Measurements from ENCODE around the gene ISG15. TPM values are rescaled to one million over a fixed set of nuclear protein-coding genes. Genes with fewer than 3 reads are reported as not detected.

ISG15 gene
- total and polyA plus RNA-seq, 9 of the 15 experiments (the other 6 are each of a cell fraction or from before 2014, with no cell fraction given) = 0.40 to 58.3 (median 12.2) TPM

DNA sequence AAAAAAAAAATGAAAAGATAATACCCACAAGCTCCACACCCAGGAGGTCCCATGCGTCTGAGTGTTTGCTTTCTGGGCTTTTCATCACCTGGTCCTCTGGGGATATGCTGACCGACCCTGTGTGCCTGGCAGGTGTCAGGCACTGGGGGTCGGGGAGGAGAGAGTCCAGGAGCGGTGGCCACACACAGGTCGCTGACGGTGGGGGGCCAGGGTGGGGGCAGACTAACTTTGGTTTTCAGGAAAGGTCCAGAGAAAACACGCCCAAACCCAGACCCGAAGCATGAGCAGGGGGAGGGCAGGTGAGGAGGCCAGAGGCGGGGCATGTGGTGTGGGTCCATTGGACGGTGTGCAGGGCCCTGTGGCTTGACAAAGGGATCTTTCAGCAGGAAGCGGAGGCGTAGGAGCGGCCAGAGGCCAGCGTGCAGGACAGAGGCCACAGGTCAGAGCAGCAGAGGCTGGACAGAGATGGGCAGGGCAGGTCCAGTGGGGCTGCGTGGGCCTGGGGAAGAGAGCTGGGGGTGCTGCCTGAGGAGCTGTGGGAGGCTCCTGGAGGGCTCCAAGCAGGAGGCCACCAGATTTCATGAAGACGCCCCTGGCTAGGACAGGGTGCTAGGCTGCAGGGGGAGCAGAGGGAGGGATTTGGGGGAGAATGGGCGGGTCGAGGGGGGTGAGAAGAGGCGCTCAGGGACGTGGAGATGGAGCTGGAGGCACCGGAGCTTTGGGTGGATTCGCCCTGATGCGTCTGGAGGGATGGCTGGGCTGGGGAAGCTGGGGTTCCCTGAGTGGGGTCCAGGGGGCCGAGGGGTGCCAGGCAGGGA, 45.0 kb downstream of the ISG15 start:
- FAIRE-seq = peak; percentile 93
- Histone ChIP-seq H3K27ac (ENCODE audit: extremely low read depth, low read depth, low read length) (no peak overlapping the region), H3K9me3 (replicated peaks; ENCODE audit: control insufficient read depth, insufficient read depth, low read depth, low read length) (no peaks in the 10 kb centered on the region), H3K36me3 (ENCODE audit: control insufficient read depth, insufficient read depth, low read length) (peaks cover 23% of the 10 kb centered on the region; the same call in 1 of the 3 replicates), H3K4me3 (peak overlapping the region; percentile 69), H3K79me2 (ENCODE audit: control insufficient read depth, insufficient read depth, low read length) (no peaks in the 10 kb centered on the region), H2AFZ (ENCODE audit: low read depth, low read length) (peak overlapping the region; percentile 86), H3K9ac (ENCODE audit: insufficient read depth in 1 of 2, low read depth in 2 of 2, low read length in 2 of 2) (peak overlapping the region in 1 of 2 experiments; percentile 92; a peak in 3 of 4 replicates), H3K27me3 (ENCODE audit: control insufficient read depth in 2 of 2, insufficient read depth in 2 of 2, low read length in 2 of 2) (no peaks in the 10 kb centered on the region), H3K9me1 (ENCODE audit: control insufficient read depth, insufficient read depth, low read length) (no peaks in the 10 kb centered on the region), H3K4me2 (ENCODE audit: insufficient read depth, low read length) (peak overlapping the region; percentile 90), H3K4me1 (replicated peaks in 1 of 2; ENCODE audit: control insufficient read depth in 2 of 2, insufficient read depth in 2 of 2, low read length in 2 of 2) (peaks cover 37 to 84% of the 10 kb centered on the region in 2 experiments), H4K20me1 (replicated peaks; ENCODE audit: control insufficient read depth, insufficient read depth, low read length) (no peaks in the 10 kb centered on the region)
- no TSS peak for BruUV-seq (replicated peaks)
- ChIA-PET POLR2A (interaction anchor here (1.0 to 1.5 kb wide), 5 partner anchors 7 to 18 kb away, joined by 3 to 4 read pairs (median 3); no protein-coding TSS in a partner anchor), CTCF (ENCODE audit: low intra/inter-chr PET ratio) (no interaction called here)
- peak; percentile 64 for ATAC-seq
- intact Hi-C loops (cut with micrococcal nuclease) = no loop called here
- WGBS (ENCODE audit: insufficient coverage, low coverage, missing lambda C conversion rate) = 12% methylated on average over 22 of the region's 24 CpGs
- DNase-seq (ENCODE audit: extremely low read depth in 1 of 4, low spot score in 3 of 4) = peak; percentile 51 to 85 (median 60)
- in situ Hi-C loops (cut with MboI) = no loop called here
- TF ChIP-seq ZNF324 (CRISPR knock-in tag; IDR thresholded peaks at IDR 0.05) = no peak
- no peak for TF ChIP-seq GATA2 (CRISPR knock-in tag; IDR thresholded peaks at IDR 0.05)
- no peak for TF ChIP-seq ZNF263 (CRISPR knock-in tag; IDR thresholded peaks at IDR 0.05; ENCODE audit: borderline replicate concordance)
- TF ChIP-seq ZNF174 (CRISPR knock-in tag; IDR thresholded peaks at IDR 0.05) = no peak
- no peak for TF ChIP-seq ZNF23 (CRISPR knock-in tag; IDR thresholded peaks at IDR 0.05)
- TF ChIP-seq, protein P1, sequence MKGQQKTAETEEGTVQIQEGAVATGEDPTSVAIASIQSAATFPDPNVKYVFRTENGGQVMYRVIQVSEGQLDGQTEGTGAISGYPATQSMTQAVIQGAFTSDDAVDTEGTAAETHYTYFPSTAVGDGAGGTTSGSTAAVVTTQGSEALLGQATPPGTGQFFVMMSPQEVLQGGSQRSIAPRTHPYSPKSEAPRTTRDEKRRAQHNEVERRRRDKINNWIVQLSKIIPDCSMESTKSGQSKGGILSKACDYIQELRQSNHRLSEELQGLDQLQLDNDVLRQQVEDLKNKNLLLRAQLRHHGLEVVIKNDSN (CRISPR knock-in tag; IDR thresholded peaks at IDR 0.05) = peak; percentile 59
- TF ChIP-seq DNMT1 (IDR thresholded peaks at IDR 0.05) = no peak
- no peak for TF ChIP-seq HMG20A (CRISPR knock-in tag; conservative IDR thresholded peaks at IDR 0.05)
- TF ChIP-seq, protein P2, sequence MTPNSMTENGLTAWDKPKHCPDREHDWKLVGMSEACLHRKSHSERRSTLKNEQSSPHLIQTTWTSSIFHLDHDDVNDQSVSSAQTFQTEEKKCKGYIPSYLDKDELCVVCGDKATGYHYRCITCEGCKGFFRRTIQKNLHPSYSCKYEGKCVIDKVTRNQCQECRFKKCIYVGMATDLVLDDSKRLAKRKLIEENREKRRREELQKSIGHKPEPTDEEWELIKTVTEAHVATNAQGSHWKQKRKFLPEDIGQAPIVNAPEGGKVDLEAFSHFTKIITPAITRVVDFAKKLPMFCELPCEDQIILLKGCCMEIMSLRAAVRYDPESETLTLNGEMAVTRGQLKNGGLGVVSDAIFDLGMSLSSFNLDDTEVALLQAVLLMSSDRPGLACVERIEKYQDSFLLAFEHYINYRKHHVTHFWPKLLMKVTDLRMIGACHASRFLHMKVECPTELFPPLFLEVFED (CRISPR knock-in tag; conservative IDR thresholded peaks at IDR 0.05) = no peak
- TF ChIP-seq, protein P3, sequence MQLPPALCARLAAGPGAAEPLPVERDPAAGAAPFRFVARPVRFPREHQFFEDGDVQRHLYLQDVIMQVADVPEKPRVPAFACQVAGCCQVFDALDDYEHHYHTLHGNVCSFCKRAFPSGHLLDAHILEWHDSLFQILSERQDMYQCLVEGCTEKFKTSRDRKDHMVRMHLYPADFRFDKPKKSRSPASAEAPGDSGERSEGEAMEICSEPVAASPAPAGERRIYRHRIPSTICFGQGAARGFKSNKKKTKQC (CRISPR knock-in tag; IDR thresholded peaks at IDR 0.05) = no peak
- TF ChIP-seq HLTF (IDR thresholded peaks at IDR 0.05) = no peak
- TF ChIP-seq, protein P4, sequence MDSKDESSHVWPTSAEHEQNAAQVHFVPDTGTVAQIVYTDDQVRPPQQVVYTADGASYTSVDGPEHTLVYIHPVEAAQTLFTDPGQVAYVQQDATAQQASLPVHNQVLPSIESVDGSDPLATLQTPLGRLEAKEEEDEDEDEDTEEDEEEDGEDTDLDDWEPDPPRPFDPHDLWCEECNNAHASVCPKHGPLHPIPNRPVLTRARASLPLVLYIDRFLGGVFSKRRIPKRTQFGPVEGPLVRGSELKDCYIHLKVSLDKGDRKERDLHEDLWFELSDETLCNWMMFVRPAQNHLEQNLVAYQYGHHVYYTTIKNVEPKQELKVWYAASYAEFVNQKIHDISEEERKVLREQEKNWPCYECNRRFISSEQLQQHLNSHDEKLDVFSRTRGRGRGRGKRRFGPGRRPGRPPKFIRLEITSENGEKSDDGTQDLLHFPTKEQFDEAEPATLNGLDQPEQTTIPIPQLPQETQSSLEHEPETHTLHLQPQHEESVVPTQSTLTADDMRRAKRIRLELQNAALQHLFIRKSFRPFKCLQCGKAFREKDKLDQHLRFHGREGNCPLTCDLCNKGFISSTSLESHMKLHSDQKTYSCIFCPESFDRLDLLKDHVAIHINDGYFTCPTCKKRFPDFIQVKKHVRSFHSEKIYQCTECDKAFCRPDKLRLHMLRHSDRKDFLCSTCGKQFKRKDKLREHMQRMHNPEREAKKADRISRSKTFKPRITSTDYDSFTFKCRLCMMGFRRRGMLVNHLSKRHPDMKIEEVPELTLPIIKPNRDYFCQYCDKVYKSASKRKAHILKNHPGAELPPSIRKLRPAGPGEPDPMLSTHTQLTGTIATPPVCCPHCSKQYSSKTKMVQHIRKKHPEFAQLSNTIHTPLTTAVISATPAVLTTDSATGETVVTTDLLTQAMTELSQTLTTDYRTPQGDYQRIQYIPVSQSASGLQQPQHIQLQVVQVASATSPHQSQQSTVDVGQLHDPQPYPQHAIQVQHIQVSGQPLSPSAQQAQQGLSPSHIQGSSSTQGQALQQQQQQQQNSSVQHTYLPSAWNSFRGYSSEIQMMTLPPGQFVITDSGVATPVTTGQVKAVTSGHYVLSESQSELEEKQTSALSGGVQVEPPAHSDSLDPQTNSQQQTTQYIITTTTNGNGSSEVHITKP (IDR thresholded peaks at IDR 0.05; ENCODE audit: partially characterized antibody) = no peak
- TF ChIP-seq PTRF (tag; IDR thresholded peaks at IDR 0.05) = no peak
- TF ChIP-seq SMAD2 (IDR thresholded peaks at IDR 0.05; ENCODE audit: low read depth, low read length) = no peak
- TF ChIP-seq ZNF57 (CRISPR knock-in tag; IDR thresholded peaks at IDR 0.05) = no peak
- no peak for TF ChIP-seq NR1H2 (CRISPR knock-in tag; IDR thresholded peaks at IDR 0.05)
- TF ChIP-seq BMI1 (IDR thresholded peaks at IDR 0.05; ENCODE audit: low read length) = no peak
